Measurements from ENCODE around the gene C16orf82.
"Not testable (repeated sequence)": the region's sequence is repeated elsewhere in the genome, so short reads cannot be mapped to it uniquely, and the experiment has no call there.

C16orf82 gene

GRCh38 chr16:27086031-27086430 is 19.3 kb downstream of the C16orf82 start:
- DNase-seq (ENCODE audit: low spot score); FAIRE-seq: not testable (repeated sequence)

DNA sequence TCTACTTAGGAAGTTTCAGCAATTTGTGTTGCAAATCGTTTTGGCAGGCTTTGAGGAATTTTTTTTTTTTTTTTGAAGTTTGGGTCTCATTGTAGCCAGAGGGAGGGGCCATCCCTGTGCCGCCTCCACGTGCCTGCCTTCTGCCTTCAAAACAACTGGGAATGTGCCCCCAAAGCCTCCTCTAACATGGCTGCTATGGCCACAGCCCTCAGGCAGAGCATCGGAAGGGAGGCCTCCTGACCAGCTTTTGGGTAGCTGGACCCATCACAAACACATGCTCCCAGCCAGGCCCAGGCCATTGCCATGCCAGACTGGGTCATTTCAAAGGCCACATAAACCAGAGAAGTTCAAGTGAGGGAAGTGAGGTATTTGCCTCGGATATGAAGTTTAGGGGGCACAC is 21.5 kb downstream of the C16orf82 start:
- no peak for FAIRE-seq

GRCh38 chr16:27096375-27096774 is 29.6 kb downstream of the C16orf82 start:
- DNase-seq (ENCODE audit: low spot score) (no peak), FAIRE-seq (no peak)

More for the DNA sequence above, 21.5 kb downstream of the C16orf82 start:
- DNase-seq (ENCODE audit: low spot score): no peak

DNA sequence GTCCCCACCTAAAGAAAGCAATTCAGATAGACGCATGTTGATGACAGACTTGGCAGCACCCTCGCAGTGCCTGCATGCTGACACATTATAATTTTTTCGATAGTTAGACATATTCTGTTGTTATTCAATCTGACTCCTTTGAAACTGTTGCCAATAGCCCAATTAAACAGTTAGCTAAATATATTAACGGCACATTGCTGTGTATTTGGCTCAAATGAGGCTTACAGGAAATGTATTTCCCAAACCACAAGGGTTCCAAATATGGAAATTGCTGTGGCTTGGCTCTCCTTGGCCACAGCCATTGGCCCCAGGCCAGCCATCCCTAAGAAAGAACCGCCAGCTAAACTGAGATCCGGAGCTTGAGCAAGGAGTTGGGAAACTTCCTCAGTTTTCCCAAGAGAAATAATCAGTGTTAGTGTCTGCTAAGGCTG is 31.1 kb downstream of the C16orf82 start:
- FAIRE-seq (no peak), DNase-seq (ENCODE audit: low spot score) (no peak)

DNA sequence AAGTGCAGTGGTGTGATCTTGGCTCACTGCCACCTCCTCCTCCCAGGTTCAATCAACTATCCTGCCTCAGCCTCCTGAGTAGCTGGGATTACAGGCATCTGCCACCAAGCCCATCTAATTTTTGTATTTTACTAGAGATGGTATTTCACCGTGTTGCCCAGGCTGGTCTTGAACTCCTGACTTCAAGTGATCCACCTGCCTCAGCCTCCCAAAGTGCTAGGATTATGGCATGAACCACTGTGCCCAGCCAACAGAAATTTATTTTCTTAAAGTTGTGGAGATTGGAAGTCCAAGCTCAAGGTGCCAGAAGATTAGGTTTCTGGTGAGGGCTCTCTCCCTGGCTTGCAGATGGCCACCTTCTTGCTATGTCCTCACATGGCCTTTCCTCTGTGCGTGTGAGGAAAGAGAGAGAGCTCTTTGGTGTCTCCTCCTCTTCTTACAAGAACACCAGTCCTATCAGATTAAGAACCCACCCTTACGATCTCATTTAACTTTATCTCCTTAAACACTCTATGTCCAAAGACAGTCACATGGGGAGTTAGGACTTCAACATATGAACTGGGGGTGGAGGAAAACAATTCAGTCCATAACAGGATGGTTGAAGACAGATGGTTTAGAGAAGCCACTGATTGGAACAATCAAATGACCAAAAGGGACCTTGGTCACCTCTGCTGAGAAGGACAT is 31.8 kb downstream of the C16orf82 start:
- no peak for DNase-seq (ENCODE audit: low spot score)
- FAIRE-seq: no peak

GRCh38 chr16:27102701-27103575 is 36.2 kb downstream of the C16orf82 start:
- DNase-seq (ENCODE audit: low spot score) (no peak), FAIRE-seq (no peak)

DNA sequence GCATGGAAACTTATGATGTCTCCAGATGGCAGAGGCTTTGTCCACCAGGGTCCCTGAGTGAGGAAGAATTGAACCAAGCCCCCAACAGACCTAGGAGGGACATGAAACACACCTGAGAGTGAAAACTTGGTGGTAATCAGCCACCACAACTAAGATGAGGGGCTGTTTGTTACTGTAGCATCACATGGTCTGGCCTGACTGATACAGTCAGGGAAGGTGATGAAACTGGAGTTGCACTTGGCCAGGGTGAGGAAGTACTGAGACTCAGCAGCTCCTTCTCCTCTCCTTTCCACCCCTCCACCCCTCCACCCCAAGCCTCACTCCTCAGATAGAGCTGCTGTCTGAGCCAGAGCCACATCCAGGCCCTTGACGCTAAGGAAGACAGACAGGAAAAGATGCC is 37.2 kb downstream of the C16orf82 start:
- no peak for FAIRE-seq

DNA sequence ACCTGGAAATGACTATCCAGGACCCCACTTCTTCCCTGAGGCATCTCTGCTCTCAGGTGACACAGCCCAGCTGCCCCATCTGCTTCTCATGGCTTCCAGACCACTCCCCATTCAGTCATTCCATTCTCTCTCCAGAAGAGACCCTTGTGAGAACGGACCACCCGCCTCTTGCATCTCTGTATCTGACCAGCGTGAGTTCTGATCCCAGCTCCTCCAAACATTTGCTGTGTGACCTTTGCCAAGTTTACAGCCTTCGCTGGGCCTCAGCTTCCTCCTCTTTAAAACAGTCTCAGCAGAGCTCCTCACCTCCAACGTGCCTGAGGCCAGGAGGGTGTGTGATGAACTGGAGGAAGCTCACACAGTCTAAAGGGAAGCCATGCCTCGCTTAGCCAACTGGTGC is 39.6 kb downstream of the C16orf82 start:
- no peak for FAIRE-seq
- DNase-seq (ENCODE audit: low spot score): no peak

More for the DNA sequence above, 37.2 kb downstream of the C16orf82 start:
- DNase-seq (ENCODE audit: low spot score): no peak

DNA sequence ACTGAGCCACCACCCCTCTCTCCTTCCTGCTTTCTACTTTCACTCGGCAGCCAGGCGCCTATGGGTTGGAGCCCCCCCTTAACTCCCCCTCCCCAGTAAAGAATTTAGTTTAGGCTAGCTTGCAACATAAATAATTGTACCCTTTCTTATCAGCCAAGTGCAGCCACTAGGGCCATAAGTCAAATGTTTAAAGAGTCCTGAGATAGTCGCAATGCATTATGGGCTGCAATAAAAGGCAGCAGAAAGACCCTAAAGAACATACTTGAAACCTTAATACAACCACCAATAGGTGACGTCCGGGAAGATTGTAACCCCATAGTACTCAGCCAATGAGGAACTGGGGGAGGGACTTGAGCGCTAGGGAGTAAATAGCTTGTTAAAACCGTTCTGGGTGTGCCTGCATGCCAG is 40.5 kb downstream of the C16orf82 start:
- no peak for FAIRE-seq

GRCh38 chr16:27108051-27108770 is 41.5 kb downstream of the C16orf82 start:
- DNase-seq (ENCODE audit: low spot score) (no peak), FAIRE-seq (no peak)

More for the DNA sequence above, 40.5 kb downstream of the C16orf82 start:
- no peak for DNase-seq (ENCODE audit: low spot score)

DNA sequence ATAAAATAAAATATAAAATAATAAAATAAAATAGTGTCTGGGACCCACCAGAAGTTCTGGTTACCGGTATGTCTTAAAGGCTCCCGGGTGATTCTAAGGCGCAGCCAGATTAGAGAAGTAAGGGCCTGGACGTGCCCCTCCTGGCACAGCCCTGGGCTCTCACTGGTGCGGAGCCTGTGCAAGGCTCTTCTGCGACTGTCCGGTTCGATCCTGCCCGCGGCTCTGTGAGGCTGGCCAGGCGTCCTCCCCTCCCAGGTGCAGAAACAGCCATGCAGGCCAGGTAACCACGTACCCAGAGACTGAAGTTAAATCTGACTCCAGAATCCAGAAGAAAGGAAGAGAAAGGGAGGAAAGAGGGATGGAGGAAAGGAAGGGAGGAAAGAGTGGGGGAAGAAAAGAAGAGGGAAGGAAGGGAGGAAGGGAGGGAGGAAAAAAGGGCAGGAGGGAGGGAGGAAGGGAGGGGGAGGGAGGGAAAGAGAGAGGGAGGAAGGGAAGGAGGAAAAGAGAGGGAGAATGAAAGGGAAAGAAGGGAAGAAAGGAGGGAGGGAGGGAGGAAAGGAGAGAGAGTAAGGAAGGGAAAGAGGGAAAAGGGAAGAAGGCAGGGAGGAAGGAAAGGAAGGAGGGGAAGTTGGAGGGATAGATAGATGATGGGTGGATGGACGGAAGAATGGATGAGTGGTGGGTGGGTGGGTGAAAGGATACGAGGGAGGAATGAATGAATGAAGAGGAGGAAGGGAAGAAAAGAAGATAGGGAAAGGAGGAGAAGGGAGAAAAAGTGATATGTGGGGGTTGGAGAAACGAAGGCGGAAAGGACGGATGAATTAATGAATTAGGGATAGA is 42.3 kb downstream of the C16orf82 start:
- no peak for FAIRE-seq
- no peak for DNase-seq (ENCODE audit: low spot score)

GRCh38 chr16:27109666-27110523 is 43.2 kb downstream of the C16orf82 start:
- no peak for FAIRE-seq
- no peak for DNase-seq (ENCODE audit: low spot score)

DNA sequence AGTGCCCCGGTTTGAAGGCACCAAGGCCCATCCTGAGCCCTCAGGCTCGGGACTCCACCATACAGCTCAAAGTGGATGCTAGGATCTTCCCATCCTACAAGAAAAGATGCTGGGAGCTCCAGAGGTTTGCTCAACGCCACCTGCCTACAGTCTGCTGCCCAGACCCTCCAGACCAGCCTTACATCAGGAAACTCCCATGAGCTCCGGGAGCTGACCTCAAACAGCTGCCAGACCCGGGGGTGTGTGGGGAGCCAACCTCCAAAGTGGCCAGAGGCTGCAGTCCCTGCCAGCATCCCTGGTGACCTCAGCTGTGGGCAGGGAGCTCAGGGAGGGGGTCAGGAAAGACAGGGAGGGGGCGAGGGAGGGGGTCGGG is 43.8 kb downstream of the C16orf82 start:
- DNase-seq (ENCODE audit: low spot score): no peak
- FAIRE-seq: no peak

DNA sequence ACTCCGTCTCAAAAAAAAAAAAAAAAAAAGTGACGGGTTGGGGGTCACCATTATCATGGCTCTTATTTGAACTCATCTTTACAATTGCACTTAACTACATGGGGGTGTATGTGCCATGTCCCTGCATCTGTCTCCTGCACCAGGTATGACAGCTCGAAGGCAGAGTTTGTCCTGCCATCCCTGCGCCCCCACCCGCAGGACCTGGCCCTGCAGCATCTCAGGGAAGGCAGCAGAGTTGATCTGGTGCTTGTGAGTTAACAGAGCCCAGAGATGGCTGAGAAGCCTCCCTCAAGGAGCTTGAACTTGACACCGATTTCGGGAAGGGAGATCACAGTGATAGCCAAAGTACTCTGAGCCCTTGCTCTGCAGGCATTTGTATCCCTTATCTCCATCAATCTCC is 44.8 kb downstream of the C16orf82 start:
- FAIRE-seq: no peak
- no peak for DNase-seq (ENCODE audit: low spot score)

DNA sequence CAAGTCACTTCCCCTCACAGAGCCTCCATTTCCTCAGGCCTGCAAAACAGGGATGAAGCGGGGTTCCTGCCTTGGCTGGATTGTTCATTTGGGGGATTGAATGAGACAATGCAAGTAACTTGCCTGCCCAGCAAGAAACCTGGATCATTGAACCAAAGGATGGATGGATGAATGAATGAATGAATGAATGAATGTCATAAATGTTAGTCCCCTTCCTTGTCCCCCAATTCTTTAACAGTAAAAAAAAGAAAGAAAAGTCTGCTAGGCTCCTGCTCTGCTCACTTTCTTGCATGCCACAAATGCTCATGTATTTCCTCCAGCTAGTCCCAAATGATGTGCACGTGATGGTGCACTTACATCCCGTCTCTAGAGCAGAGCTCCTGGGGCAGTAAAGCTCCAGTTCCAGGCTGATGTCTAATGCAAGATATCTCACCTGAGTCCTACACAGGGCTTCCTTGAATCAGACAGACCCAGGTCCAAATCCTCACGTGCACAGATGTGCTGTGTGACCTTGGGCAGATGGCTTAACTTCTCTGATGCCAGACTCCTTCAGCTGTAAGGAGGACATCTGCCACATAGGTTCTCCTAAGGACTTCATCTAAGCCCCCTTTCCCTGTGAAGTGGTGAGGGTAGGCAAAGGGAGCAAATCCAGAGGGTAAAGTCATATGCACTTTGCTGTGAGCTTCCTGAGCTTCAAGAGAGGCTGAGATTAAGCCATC is 45.5 kb downstream of the C16orf82 start:
- no peak for DNase-seq (ENCODE audit: low spot score)
- FAIRE-seq: no peak

- DNase-seq (ENCODE audit: low spot score) (no peak), FAIRE-seq (no peak)
Measured at GRCh38 chr16:27113341-27113841, 46.7 kb downstream of the C16orf82 start.

DNA sequence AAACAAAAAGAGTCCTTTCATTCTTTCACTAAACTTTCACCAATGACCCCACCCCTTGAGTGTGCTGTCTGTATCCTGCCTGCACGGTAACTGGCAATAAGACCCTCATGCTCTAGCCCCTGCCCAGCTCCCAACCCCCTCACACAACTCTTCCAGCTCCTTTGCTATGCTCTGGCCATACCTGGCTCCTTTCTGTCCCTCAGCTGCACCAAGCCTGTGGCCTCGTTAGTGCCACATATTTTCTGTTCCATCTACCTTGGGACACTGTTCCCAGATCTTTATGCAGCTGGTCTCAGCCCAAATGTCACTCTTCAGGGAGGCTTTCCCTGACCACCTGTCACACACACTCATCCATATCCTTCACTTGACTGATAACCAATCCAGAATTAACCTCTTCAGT is 47.3 kb downstream of the C16orf82 start:
- DNase-seq (ENCODE audit: low spot score) (no peak), FAIRE-seq (no peak)

DNA sequence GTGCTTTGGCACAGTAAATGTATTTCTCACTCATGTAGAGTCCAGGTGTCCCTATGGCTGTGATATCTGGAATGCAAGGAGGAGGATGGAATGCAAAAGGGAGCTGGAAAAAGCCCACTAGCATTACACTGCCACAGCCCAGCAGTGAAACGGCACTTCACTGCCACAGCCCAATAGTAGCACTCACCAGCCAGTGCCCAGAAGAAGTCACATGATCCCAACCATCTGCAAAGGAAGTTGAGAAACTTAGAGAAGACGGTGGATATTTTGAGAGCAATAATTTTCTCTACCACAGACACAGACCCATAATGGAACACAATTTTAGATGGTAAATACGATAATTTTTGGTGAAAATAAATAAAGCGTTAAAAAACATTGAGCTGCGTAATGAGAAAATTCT is 51.8 kb downstream of the C16orf82 start:
- no peak for FAIRE-seq
- no peak for DNase-seq (ENCODE audit: low spot score)
